Measurements from ENCODE around the gene APCDD1. TPM values are rescaled to one million over a fixed set of nuclear protein-coding genes. Genes with fewer than 3 reads are reported as not detected.

The APCDD1 gene
- total RNA-seq, 1 experiment from 2014 or later, result 355 TPM

- peaks cover 54% of the 10 kb centered on the region for H3K4me1 ChIP-seq (ENCODE audit: insufficient read depth, low read length, poor library complexity, severe bottlenecking)
Observed at GRCh38 chr18:10405816-10406663, 48.4 kb upstream of the APCDD1 start.

GRCh38 chr18:10408131-10408530 is 46.3 kb upstream of the APCDD1 start:
- H3K9me3 ChIP-seq (ENCODE audit: low read depth, low read length, poor library complexity, severe bottlenecking), result no peaks in the 10 kb centered on the region
- CTCF ChIA-PET, result no interaction called here
- BruUV-seq (replicated peaks), result no TSS peak
- peaks cover 36% of the 10 kb centered on the region for H3K4me1 ChIP-seq (ENCODE audit: insufficient read depth, low read length, poor library complexity, severe bottlenecking)
- H3K27me3 ChIP-seq (replicated peaks; ENCODE audit: insufficient read depth, low read depth, low read length, poor library complexity), result peaks cover 4% of the 10 kb centered on the region
- intact Hi-C loops (cut with micrococcal nuclease; ENCODE audit: unreplicated experiment), result loop anchor here (5.0 kb wide), 1 partner anchor 436 kb away; no protein-coding TSS in a partner anchor
- no peaks in the 10 kb centered on the region for H3K36me3 ChIP-seq (ENCODE audit: insufficient read depth, low read length, poor library complexity, severe bottlenecking)
- DNase-seq (ENCODE audit: low spot score), result no peak
- no peak overlapping the region for H3K27ac ChIP-seq (ENCODE audit: low read depth, low read length, poor library complexity, severe bottlenecking)
- TF ChIP-seq CTCF (conservative IDR thresholded peaks at IDR 0.05; ENCODE audit: low read depth, low read length) (no peak), EZH2 (IDR thresholded peaks at IDR 0.05; ENCODE audit: borderline replicate concordance, low read depth, low read length, poor library complexity, severe bottlenecking) (no peak)
- H3K4me3 ChIP-seq (ENCODE audit: low read depth, low read length, poor library complexity, severe bottlenecking), result no peak overlapping the region
- POLR2A ChIA-PET (ENCODE audit: low non-redundant PET), result interaction anchor here (0.6 kb wide), 2 partner anchors 46 to 224 kb away, joined by 3 read pairs; partner anchors contain the start of gene APCDD1

More at GRCh38 chr18:10405816-10406663, 48.4 kb upstream of the APCDD1 start:
- Histone ChIP-seq H3K36me3 (ENCODE audit: insufficient read depth, low read length, poor library complexity, severe bottlenecking) (no peaks in the 10 kb centered on the region), H3K9me3 (ENCODE audit: low read depth, low read length, poor library complexity, severe bottlenecking) (no peaks in the 10 kb centered on the region), H3K4me3 (ENCODE audit: low read depth, low read length, poor library complexity, severe bottlenecking) (no peak overlapping the region), H3K27me3 (replicated peaks; ENCODE audit: insufficient read depth, low read depth, low read length, poor library complexity) (peaks cover 4% of the 10 kb centered on the region), H3K27ac (ENCODE audit: low read depth, low read length, poor library complexity, severe bottlenecking) (peak overlapping the region; percentile 9)
- TF ChIP-seq EZH2 (IDR thresholded peaks at IDR 0.05; ENCODE audit: borderline replicate concordance, low read depth, low read length, poor library complexity, severe bottlenecking), result no peak
- no peak for TF ChIP-seq CTCF (conservative IDR thresholded peaks at IDR 0.05; ENCODE audit: low read depth, low read length)
- intact Hi-C loops (cut with micrococcal nuclease; ENCODE audit: unreplicated experiment), result loop anchor here (2.0 to 5.0 kb wide), 4 partner anchors 35 to 434 kb away; no protein-coding TSS in a partner anchor
- DNase-seq (ENCODE audit: low spot score), result peak; percentile 52
- ChIA-PET POLR2A (ENCODE audit: low non-redundant PET) (no interaction called here), CTCF (interaction anchor here (1.2 kb wide), 1 partner anchor 35 kb away, joined by 3 read pairs; no protein-coding TSS in a partner anchor)
- BruUV-seq (replicated peaks), result no TSS peak

GRCh38 chr18:10409041-10409440 is 45.4 kb upstream of the APCDD1 start:
- H3K36me3 ChIP-seq (ENCODE audit: insufficient read depth, low read length, poor library complexity, severe bottlenecking), result no peaks in the 10 kb centered on the region
- intact Hi-C loops (cut with micrococcal nuclease; ENCODE audit: unreplicated experiment), result loop anchor here (5.0 kb wide), 1 partner anchor 437 kb away; no protein-coding TSS in a partner anchor
- H3K27ac ChIP-seq (ENCODE audit: low read depth, low read length, poor library complexity, severe bottlenecking), result no peak overlapping the region
- no peaks in the 10 kb centered on the region for H3K9me3 ChIP-seq (ENCODE audit: low read depth, low read length, poor library complexity, severe bottlenecking)
- ChIA-PET CTCF (no interaction called here), POLR2A (ENCODE audit: low non-redundant PET) (interaction anchor here (0.6 kb wide), 1 partner anchor 42 kb away, joined by 3 read pairs; no protein-coding TSS in a partner anchor)
- H3K4me1 ChIP-seq (ENCODE audit: insufficient read depth, low read length, poor library complexity, severe bottlenecking), result peaks cover 27% of the 10 kb centered on the region
- H3K4me3 ChIP-seq (ENCODE audit: low read depth, low read length, poor library complexity, severe bottlenecking), result no peak overlapping the region
- TF ChIP-seq CTCF (conservative IDR thresholded peaks at IDR 0.05; ENCODE audit: low read depth, low read length) (no peak), EZH2 (IDR thresholded peaks at IDR 0.05; ENCODE audit: borderline replicate concordance, low read depth, low read length, poor library complexity, severe bottlenecking) (no peak)
- BruUV-seq (replicated peaks), result no TSS peak
- DNase-seq (ENCODE audit: low spot score), result no peak
- H3K27me3 ChIP-seq (replicated peaks; ENCODE audit: insufficient read depth, low read depth, low read length, poor library complexity), result peaks cover 4% of the 10 kb centered on the region
